HG03139 (cell line): ENCODE results near the gene CCDC82.

Experiments used
- ATAC-seq: cut with Tn5 transposase; IDR thresholded peaks from one replicate; pipeline ENCODE4 v1.9.1; 2021; ENCODE audit not compliant: unreplicated experiment

The CCDC82 gene

DNA sequence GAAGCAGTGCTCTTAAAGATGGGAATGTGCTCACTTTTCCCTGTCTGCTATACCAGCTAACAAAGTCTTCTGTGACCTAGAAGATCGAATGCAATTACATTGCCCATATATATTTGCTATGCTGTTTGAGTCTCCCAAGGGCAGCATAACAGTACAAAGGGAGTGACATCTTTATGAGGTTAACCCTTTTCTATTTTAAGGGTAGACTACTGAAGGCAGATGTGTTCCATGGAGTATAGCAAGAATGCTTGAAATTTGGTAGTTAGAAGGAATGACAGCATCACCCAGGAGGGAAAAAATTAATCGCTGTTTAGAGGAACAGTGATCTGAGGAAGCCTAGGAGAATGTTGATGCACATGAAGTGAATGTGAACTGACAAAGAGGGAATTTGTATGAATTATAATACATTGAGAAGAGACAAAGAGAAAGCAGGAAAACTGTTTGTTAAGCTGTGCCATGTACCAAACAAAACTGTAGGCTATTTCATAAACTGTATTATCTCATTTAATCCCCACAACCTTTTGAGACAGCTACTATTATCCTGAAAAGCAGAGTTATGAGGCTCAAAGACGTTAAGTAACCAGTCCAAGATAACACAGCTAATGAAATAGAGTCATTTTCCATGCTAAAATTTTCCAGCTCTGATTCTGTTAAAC lies 59.7 kb downstream of the CCDC82 start:
- no peak for ATAC-seq

DNA sequence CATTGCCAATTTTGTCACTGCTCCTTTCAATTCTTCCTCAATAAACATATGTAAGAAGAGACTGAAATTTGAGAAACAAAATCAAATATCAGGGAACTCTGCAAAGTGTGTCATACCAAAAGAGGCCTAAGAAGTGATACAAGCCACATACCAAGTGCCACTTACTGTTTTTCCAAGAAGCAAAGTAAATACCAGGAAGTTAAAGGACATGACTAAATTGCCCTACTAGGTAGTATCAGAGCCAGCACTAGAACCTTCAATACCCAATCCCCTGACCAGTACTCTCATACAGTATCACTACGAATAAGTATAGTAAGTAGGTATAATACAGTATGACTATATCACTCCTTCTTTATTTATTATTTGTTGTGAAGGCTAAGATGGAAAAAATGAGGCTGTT lies 60.3 kb downstream of the CCDC82 start:
- no peak for ATAC-seq

DNA sequence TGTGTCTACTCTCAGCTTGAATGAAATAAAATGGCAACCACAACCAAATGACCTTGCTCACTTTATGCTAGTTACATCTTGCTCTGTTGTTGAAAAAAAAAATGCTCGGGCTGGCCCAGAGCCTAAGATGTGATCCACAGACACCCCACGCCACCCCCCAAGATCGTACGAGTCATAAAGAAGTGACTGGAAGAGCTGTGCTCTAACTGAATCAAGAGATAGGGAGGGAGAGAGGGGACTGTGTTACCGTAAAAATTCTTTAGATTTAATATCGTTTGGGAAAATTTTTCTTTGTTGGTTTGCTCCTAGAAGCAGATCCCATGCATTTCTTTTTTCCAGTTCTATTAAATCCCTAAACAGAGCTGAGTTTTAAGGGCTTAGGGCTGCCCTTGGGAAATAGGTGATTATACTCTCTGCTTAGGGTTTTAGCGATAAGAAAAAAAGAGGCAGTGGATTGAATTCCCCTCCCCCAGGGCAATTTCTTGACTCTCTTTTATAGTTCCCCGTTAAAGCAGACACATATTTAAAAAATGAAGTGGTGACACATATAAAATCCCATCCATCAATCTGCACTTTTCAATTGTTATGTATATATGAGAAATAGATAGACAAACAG lies 61.2 kb downstream of the CCDC82 start:
- ATAC-seq: no peak

DNA sequence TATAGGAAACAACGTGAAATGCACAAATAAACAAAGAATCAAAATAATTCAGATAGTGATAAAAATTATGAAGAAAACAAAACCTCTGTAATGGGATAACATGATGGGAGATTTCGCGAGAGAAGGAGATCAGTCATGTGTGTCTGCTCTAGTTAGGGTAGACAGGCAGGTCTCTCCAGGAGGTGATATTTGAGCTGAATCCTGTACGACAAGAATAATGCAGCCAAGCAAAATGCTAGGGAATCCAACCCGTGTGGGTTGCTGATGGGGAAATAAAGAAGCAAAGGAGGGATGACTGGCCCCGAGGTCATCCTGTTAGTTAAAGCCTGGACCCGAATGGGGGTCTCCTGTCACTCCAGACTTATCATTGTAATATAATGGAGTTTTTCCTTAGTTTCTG lies 62.8 kb downstream of the CCDC82 start:
- ATAC-seq: no peak

- no peak for ATAC-seq
These were observed 64.8 kb downstream of the CCDC82 start for GRCh38 chr11:96324912-96325311.

DNA sequence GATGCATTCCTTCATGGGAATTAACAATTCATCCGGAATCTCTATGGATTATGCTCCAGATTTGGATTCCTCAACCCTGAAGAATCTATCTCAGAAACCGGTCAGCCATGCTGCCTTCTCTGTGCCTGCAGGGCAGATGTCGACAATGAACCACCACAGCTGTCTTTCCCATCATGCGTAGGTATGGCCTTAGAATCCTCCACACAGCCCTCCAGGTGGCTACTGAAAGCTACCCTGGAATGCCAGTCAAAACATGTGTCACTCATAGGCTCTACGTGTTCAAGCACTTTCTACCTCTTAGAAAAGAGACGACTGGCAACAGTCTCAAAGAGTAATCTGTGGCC lies 66.1 kb downstream of the CCDC82 start:
- ATAC-seq: no peak

GRCh38 chr11:96322775-96323641 lies 66.7 kb downstream of the CCDC82 start:
- no peak for ATAC-seq

- no peak for ATAC-seq
These were observed 68.6 kb downstream of the CCDC82 start for GRCh38 chr11:96321091-96321490.

DNA sequence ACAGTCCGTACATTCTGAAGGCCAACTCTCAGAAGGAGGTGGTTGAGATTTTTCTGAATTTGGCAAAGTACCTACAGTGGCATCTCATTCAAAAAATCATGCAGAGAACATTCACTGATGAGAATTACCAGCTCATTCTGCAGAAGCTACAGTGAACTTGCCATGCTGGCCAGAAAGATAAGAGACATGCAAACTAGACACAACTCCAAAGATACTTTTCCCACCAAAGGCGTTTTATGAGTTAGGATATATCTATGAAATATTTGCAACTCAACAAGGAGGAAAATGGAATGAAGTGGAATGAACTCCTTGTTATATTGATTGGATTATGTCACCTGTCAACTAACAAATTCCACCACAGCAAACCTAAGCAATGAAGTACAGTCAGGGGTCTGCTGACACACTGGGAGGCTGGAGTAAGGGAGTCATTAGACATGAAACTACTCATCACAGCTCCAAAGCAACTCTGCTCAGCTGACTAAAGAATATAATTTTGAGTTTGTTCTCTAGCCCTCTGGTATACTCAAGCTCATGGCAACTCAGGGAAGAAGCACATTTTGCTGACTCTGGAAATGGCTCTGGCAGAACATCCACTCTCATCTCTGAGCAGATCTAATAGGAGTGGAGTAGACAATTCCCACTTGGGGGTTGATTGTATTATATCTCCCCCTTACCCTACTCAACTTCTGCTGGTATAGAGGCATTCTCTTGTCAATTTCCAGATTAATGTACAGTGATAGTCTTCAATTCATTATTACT lies 69.6 kb downstream of the CCDC82 start:
- no peak for ATAC-seq

- no peak for ATAC-seq
These were observed 70.9 kb downstream of the CCDC82 start for GRCh38 chr11:96318850-96319249.

DNA sequence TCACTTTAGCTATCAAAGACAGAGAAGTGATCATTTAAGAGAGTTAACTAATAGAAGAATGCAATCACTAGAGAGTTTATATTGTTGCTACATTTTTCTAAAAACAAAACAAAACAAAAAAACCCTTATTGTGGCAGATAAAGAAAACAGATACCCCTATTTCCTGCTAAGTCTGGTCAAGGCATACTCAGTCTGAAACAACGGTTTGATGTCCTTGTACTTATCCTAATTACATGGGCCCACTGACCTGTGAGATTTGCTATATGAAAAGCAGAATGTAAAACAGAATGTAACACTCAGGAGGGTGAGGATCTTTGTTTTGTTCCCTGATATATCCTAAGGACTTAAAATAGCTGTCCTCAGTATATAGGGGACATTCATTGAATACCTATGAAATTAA lies 71.3 kb downstream of the CCDC82 start:
- no peak for ATAC-seq

- ATAC-seq: no peak
These were observed 71.7 kb downstream of the CCDC82 start for GRCh38 chr11:96317985-96318384.

- ATAC-seq: no peak
These were observed 72.1 kb downstream of the CCDC82 start for GRCh38 chr11:96317571-96317970.

DNA sequence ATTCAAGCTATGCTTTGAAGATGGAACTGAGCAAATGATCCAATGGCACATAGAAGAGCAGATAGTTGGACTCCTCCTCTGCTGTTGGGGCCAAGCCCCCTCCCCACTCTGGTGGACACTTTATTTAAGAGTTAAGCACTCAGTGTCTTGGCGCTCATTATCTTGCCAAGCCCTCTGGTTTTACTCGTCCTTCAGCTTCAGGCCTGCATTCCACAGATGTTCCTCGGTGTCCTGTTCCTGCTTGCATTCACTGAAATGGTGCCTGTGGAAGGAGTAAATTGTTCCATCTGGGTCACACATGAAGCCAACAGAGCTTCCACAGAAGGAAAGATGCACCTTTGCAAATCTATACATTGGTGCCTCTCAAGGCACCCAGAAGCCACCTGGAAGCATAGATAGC lies 72.8 kb downstream of the CCDC82 start:
- no peak for ATAC-seq

DNA sequence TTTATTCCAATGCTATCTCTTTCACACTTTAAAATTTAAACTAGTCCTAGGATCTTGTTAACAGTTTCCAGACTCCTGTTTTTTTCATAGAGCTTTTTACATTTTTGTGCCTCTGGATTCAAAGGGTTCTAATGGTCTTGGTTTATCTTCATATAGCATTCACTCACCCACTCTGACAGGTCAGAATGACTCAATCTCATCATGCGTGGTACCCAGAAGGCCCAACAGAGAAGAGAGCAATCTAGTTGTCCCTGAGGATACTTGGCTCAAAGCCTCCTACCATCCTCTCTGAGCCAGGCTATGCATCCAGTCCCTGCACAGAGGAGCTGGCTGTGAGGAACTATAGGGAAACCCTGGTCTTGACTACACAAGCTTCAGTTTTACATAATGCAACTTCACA lies 74.2 kb downstream of the CCDC82 start:
- no peak for ATAC-seq

GRCh38 chr11:96314326-96315020 lies 75.2 kb downstream of the CCDC82 start:
- ATAC-seq: no peak

DNA sequence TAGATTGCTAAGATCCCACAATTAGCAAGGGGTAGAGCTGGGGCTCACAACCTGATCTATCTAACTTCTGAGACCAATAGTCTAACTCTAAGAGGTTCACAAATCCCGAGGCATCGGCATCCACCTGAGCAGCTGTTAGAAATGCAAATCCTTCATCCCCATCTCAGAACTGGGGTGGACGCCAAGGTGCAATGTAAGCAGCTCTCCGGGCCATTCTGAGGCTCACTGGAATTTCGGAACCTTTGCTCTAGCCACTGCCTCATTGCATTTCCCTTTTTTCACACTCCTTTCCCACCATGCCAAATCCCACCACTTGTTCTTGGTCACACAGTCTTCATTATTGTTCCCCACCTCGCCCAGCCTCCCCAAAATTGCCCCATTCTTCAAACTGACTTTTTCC lies 76.5 kb downstream of the CCDC82 start:
- no peak for ATAC-seq

GRCh38 chr11:96311120-96311568 lies 78.6 kb downstream of the CCDC82 start:
- ATAC-seq: no peak

- no peak for ATAC-seq
These were observed 79.5 kb downstream of the CCDC82 start for GRCh38 chr11:96310236-96310635.

DNA sequence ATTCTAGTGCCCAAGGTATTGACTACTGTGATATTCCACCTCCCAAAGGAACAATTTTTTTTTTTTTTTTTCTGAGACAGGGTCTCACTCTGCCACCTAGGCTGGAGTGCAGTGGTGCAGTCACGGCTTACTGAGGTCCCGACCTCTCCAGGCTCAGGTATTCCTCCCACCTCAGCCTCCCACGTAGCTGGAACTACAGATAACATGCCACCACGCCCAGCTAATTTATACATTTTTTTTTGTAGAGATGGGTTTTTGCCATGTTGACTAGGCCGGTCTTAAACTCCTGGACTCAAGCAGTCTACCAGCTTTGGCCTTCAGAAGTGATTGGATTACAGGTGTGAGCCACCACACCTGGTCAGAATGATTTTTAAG lies 80.1 kb downstream of the CCDC82 start:
- ATAC-seq: no peak
